Stimulated activated CD4-positive, alpha-beta T cell treated with anti-CD3 and anti-CD28 coated beads, Interleukin-2, amount 100 ng/mL, for 24 hours (primary cell): ENCODE measurements around the gene ARL14EPL.
"Not testable (repeated sequence)": the region's sequence is repeated elsewhere in the genome, so short reads cannot be mapped to it uniquely, and the experiment has no call there.

ENCODE experiments used
- DNase-seq, 2 donors: peaks; one replicate each; pipeline ENCODE4 v3.0.0-alpha.2; 2020

The ARL14EPL gene

GRCh38 chr5:116058346-116058936, 26.2 kb downstream of the ARL14EPL start:
- no peak for DNase-seq

- no peak for DNase-seq
Observed at GRCh38 chr5:116062352-116062751, 30.1 kb downstream of the ARL14EPL start.

- DNase-seq = no peak
Observed at GRCh38 chr5:116063950-116064349, 31.7 kb downstream of the ARL14EPL start.

GRCh38 chr5:116068028-116068632, 35.9 kb downstream of the ARL14EPL start:
- peak in 1 of 2 donors; percentile 44 for DNase-seq

- DNase-seq = no peak
Observed at GRCh38 chr5:116071211-116071610, 38.9 kb downstream of the ARL14EPL start.

- no peak for DNase-seq
Observed at GRCh38 chr5:116075191-116075831, 43.0 kb downstream of the ARL14EPL start.

- no peak for DNase-seq
Observed at GRCh38 chr5:116076496-116076895, 44.2 kb downstream of the ARL14EPL start.

GRCh38 chr5:116078199-116078598, 45.9 kb downstream of the ARL14EPL start:
- DNase-seq = no peak

GRCh38 chr5:116084287-116084691, 52.0 kb downstream of the ARL14EPL start:
- peak in 1 of 2 donors; percentile 26 for DNase-seq

- peak; percentile 75 to 76 for DNase-seq
Observed at GRCh38 chr5:116084871-116085715, 52.8 kb downstream of the ARL14EPL start, which contains the start of gene COMMD10. COMMD10 (plus strand) TSS chr5:116085025.

- DNase-seq = not testable (repeated sequence)
Observed at GRCh38 chr5:116086309-116086708, 54.0 kb downstream of the ARL14EPL start.

- no peak for DNase-seq
Observed at GRCh38 chr5:116088062-116088461, 55.8 kb downstream of the ARL14EPL start.

- no peak for DNase-seq
Observed at GRCh38 chr5:116090302-116090701, 58.0 kb downstream of the ARL14EPL start.

- DNase-seq = no peak
Observed at GRCh38 chr5:116091416-116091815, 59.1 kb downstream of the ARL14EPL start.

GRCh38 chr5:116097301-116097700, 65.0 kb downstream of the ARL14EPL start:
- DNase-seq = no peak

GRCh38 chr5:116098998-116099397, 66.7 kb downstream of the ARL14EPL start:
- DNase-seq = no peak

GRCh38 chr5:116104941-116105340, 72.7 kb downstream of the ARL14EPL start:
- not testable (repeated sequence) for DNase-seq
